Right lung (tissue), 5 donors: ENCODE measurements around the gene XPC. TPM values are rescaled to one million over a fixed set of nuclear protein-coding genes. Genes with fewer than 3 reads are reported as not detected.

Experiments
- DNase-seq, 2 donors: peaks; one replicate each; pipeline ENCODE4 v3.0.0-alpha.2; 2013
- polyA plus RNA-seq, 5 donors: library from polyadenylated mRNA; unstranded; fragments of 120-200 nt; gene quantifications; one replicate each; pipeline versions ENCODE4 v1.2.1 to v1.2.3, GENCODE V29; 2013; ENCODE audit warnings: inconsistent platforms in 1 of 5, low replicate concordance in 1 of 5; ENCODE audit not compliant: insufficient read length in 5 of 5, insufficient read depth in 1 of 5

Gene XPC
- polyA plus RNA-seq, 5 donors, result 35.7 to 49.5 (median 45.8) TPM

DNA sequence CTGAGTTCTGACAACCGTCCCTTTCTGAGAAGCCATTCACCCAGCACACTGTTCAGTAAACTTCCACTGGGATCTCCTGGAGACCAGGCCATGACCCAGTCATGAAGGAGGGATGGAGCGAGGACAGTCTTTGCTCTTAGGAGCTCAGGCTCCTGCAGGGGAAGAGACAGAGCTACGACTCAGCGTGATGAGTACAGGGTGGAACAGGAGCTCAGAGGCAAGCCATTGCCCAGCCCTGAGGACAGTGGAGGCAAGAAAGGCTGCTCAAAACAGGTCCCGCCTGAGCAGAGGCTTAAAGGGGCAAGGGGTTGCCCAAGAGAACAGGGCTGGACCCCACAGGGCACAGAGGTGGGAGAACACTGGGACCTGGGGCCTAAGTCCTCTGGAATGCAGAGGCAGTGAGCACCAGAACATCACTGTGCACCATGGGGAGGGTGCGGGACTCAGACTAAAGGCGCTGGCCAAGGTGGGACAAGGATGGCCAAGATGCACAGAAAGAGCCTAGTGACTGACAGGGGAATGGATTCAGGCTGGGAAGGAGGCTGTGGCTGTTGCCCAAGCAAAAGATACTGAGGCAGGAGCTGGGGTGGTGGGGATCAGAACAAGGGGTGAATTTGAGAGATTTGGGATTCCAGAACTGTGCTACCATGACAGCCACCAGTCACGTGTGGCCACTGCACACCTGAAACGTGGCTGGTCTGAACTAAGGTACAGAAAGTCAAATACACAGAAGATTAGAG lies 27.7 kb downstream of the XPC start:
- no peak for DNase-seq

DNA sequence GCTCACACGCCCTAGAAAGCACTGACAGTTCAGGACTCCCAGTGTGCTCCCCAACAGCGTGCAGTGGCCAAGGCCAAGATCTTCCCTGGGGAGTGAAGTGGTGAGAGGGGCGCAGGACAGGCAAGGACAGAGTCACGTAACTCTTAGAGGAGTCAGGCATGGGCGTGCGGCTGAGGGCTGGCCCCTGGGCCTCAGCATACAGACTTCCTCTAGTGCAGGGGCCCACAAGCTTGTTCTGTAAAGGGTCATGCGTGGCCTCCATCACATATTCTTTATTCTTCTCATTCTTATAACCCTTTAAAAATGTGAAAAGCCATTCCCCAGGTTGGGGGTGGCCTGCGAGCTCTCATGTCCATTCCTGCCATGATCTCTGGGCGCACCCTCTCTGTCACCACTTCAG lies 28.3 kb downstream of the XPC start:
- DNase-seq, result no peak

DNA sequence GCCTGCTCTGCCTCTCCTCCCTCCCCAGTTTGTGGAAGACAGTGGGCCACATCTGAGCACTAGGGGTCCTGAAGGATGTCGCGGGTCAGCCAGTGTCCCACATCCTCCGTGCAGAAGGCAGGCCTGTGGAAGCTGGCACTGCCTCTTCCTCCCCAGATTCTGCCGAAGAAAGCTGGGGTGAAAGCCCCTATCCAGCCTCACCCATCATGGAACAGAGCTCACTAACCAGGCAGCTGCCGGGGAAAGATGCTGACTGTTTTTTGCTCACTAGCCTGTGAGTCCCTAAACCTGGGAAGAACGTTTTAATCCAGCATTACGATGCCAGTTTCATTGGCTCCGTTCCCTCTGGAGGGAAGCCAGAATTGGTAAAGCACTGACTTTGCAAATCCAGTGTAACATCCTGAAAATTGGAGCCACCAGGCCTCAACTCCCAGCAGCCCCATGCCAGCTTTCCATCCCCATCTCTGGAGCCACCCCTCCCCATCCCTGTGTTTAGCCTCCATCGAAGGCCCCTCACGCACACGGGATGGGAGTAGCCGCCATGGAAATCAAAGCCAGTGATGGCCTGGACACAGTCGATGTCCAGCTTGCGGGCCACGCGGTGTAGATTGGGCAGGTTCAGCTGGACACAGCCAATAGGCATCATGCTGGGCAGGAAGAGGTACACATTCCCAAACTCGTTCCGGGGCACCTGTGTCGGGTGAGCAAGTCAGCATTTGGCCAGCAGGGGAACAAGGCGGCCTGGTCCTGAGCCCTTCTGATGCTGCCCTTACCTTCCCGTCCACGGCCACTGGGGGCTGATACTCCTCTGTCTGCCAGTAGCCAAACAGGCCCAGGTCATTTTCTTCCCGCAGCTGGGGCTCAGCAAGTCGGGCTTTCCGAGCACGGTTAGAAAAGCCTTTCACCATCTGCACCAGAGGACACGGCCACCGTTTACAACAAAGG lies 30.1 kb downstream of the XPC start:
- DNase-seq, result no peak

DNA sequence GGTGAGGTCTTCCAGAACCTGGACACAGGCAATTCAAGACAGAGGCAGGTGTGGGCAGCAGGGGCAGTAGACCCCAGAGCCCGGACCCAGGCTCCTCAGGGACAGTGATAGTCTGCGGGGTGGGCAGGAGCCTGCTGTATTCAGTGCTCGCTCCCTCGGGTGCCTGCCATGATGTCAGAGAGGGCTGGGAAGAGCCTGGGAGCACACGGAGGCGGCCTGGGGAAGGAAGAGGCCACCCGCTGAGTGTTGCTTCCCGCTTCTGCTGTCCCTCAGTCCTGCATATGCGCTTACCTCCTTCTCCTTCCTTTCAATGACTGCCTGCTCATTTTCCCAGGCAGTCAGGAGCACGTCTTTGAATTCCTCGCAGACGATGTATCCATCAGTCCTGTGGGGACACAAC lies 30.8 kb downstream of the XPC start:
- DNase-seq, result no peak

DNA sequence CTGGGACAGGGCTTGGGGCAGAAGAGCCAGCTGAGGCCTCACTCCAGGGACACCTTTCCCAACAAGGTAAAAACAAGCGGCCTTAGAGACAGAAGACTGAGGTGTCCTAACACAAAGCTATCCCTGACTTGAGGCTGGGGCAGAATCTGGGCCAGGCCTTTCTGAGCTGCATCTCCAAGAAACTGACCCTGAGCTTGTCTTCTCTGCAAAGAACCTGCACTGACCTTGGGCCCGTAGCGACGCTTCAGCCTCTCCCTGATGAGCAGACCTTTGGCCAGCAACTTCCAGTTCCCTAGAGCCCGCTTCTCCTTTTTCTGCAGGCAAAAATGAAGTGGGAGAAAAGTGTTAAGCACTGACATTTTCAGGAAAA lies 31.4 kb downstream of the XPC start:
- no peak for DNase-seq

DNA sequence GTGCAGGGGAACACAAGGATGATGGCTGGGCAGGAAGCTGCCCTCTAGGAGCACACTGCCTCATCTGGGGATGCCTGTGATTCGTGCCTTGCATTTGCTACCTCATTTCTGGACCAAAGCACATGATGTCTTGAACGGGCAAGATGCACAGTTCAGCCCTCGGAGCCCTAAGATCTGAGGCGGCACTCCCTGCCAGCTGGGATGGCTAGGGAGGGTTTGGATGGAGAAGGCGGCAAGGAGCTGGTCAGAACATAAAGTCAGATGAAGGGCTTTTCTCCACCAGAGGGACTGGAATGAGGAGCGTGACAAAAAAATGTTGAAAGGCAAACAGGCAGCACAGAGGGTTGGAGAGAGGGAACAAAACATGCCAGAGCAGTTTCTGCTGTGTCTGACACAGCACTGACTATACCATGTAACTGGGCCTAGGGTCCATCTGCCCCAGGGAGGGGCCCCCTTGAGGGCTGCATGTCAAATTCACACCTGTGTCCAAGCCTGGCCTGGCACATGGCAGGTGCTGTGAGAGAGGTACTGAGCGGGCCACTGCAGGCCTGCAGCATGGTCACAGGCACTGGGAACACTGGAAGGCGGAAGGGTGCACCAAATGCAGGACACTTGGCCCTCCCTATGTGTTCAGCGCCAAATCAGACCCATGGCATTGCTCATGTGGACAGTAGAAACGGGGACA lies 31.9 kb downstream of the XPC start:
- DNase-seq, result no peak

DNA sequence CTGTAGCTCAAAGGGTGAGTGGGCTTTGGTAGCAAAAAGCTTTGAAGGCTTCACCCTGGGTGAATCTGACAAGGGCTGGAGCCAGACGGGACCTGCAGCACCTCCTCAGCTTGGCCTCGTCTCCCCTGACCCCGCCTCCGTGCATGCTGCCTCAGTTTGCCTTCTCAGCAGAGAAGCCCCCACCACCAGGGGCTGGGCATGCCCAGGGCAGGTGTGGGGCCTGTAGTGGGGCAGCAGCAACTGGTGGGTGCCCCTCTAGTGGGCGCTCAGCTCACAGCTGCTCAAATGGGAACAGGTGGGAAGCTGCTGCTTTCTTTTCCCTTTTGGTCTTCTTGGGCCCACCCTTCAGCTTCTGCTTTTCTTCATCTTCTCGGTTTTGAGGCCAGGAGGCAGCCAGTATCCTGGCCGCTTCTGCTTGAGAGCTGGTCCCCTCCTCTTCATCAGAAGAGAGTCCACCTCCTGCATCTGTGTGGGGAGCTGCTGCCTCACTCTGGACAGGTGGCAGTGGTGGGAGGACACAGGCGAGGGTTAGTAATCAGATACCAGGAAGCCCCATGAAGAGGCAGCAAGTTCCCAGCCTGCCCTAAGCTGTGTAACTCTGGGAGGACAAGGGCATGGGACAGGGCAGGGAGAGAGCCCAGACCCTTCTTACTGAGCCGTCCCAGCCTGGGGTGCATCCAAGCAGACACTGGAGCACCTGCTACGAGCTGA lies 32.6 kb downstream of the XPC start:
- DNase-seq, result no peak

DNA sequence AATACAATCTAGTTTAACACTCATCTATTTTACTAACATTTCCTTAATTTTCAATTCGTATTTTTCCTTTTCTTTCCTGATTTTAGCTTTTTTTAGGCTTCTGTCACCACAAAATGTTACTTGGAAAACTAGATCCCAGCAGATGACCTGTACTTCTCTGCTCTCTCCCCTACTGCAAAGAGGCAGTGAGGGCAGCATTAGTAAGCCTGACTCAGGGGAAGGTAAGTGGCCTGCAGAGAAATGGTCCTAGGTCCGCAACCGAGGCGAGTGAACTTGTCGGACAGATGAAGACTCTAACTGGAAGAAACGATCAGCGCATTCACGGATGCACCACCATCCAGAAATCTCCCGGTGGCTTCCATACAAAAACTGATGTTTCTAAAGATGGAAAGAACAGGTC lies 33.2 kb downstream of the XPC start:
- DNase-seq, result no peak

DNA sequence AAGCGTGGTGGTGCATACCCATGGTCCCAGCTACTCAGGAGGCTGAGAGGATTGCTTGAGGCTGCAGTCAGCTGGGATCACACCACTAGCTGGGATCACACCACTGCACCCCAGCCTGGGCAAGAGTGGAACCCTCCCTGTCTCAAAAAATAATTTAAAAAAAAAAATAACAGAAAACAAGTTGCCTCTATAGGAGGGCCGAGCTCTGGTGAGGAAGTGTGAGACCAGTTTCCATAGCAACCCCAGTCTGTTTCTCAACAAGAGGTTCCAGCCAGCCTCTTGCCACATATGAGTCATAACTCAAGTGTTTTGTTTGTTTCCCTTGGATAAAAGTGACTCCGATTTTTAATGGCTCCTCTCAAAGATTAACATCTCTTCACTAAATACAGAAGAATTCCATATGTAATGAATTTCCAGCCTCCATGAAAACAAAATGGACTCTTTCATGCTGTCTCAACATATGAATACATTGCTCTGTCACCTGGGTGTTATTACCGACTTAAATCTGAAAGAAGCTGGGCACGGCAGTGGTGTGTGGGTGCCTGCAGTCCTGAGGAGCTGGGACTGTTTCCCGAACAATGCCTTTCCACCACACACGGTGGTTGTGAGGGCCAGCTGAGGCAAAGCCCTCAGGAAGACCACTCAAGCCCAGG lies 33.9 kb downstream of the XPC start:
- DNase-seq, result peak; percentile 90 to 95

DNA sequence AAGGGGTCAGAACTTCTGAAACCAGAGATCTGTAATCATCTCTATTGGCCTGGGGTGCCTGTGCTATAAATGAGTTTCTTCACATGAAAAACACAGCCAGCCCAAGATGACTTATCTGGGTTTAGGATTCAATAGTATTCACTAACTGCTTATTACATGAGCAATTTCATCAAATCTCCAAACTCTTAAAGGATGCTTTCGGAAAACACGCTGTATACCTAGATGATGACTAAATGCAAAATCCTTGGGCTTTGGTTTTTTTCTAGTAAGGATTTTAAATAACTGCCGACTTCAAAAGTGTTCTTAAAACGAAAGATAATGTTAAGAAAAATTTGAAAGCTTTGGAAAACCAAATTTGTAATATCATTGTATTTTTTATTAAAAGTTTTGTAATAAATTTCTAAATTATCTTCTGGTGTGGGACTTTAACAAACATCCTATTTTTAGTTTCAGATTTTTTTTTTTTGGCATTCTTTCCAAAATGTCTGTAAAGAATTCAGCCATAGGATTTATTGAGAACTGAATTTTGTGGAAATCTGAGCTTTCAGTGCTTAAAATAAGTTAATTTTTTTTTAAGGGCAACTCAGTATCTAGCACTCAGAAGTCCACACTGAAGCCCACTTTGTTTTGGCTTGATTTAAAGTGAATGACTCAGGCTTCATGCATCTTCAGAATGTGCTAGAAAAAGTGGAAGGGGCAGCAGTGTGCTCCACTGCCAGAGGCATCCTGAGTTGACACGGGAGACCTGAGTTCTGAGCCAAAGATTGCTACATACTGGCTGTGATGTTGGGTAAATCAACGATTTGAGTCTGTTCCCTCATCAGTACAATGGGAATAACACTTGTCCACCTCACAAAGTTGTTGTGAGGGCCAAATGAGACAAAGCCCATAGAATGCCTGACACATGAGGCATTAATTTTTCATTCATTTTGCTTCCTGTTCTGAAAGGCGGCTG lies 34.9 kb downstream of the XPC start:
- DNase-seq, result peak; percentile 64 to 75

DNA sequence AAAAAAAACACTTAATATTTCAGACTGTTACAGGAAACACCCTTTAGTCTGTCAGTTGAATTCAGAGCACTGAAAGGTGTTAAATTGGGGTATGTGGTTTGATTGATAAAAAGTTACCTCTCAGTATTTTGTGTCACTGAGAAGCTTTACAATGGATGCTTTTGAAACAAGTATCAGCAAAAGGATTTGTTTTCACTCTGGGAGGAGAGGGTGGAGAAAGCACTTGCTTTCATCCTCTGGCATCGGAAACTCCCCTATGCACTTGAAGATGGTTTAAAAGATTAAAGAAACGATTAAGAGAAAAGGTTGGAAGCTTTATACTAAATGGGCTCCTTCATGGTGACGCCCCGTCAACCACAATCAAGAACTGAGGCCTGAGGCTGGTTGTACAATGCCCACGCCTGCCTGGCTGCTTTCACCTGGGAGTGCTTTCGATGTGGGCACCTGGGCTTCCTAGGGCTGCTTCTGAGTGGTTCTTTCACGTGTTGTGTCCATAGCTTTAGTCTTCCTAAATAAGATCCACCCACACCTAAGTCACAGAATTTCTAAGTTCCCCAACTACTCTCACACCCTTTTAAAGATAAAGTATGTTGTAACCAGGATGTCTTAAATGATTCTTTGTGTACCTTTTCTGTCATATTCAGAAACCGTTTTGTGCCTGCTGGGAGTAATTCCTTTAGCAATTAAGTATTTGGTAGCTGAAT lies 35.7 kb downstream of the XPC start:
- no peak for DNase-seq

DNA sequence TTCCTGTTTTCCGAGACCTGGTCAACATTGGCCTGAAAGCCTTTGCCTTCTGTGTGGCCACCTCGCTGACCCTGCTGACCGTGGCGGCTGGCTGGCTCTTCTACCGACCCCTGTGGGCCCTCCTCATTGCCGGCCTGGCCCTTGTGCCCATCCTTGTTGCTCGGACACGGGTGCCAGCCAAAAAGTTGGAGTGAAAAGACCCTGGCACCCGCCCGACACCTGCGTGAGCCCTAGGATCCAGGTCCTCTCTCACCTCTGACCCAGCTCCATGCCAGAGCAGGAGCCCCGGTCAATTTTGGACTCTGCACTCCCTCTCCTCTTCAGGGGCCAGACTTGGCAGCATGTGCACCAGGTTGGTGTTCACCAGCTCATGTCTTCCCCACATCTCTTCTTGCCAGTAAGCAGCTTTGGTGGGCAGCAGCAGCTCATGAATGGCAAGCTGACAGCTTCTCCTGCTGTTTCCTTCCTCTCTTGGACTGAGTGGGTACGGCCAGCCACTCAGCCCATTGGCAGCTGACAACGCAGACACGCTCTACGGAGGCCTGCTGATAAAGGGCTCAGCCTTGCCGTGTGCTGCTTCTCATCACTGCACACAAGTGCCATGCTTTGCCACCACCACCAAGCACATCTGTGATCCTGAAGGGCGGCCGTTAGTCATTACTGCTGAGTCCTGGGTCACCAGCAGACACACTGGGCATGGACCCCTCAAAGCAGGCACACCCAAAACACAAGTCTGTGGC lies 36.6 kb downstream of the XPC start:
- DNase-seq, result no peak

DNA sequence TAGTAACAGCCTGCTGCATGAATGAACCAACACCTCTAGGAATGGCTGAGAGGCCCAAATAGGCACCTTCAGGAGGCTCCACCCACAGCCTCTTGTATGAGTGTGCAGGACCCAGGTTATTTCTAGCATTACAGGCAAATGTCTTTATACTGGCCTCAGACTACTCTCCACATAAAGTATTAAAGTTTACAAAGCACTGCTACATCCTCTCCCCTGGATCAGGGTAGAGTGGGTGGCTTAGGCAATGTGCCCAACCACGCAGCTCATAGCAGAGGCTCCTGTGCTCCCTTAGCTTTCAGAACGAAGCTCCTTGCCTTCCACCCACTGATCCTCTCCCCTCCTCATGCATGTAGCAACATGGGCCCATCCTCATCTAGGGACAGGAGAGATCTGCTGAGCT lies 37.3 kb downstream of the XPC start:
- no peak for DNase-seq

DNA sequence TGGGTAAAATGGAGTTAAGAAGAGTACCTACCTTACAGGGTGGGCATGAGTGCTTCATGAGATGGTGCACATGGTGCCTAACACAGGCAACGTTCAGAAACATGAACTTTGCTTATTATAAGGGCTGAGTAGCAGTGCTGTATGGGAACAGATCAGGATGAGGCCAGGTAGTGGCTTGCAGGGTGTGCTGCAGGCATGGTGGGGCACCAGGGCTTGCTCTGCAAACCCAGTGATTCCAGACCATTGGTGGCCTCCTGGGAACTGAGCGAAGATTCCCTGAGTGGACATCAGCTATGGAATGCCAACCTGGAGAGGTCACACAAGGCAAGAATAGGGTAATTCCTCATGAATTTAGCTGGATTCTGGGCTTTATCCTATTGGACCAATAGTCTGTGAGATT lies 37.7 kb downstream of the XPC start:
- DNase-seq, result no peak

DNA sequence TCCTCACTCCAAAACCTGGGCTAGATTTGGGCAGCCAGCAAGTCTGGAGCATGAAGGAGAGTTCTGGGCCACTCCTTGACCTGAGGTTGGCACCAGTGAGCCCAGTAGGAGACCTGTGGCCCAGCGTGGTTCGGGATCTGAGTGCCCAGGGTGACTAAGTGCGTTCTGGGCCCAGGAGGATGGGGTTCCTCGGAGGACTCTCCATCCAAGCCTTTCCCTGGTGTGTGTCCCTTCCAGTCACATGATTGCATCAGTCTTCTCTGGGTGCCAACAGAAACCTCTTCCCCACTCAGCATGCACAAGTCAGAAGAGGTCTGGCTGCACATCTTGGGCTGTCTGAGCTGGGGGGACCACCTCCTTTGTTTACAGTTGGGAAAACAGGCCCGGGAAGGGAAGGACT lies 38.6 kb downstream of the XPC start:
- DNase-seq, result no peak

DNA sequence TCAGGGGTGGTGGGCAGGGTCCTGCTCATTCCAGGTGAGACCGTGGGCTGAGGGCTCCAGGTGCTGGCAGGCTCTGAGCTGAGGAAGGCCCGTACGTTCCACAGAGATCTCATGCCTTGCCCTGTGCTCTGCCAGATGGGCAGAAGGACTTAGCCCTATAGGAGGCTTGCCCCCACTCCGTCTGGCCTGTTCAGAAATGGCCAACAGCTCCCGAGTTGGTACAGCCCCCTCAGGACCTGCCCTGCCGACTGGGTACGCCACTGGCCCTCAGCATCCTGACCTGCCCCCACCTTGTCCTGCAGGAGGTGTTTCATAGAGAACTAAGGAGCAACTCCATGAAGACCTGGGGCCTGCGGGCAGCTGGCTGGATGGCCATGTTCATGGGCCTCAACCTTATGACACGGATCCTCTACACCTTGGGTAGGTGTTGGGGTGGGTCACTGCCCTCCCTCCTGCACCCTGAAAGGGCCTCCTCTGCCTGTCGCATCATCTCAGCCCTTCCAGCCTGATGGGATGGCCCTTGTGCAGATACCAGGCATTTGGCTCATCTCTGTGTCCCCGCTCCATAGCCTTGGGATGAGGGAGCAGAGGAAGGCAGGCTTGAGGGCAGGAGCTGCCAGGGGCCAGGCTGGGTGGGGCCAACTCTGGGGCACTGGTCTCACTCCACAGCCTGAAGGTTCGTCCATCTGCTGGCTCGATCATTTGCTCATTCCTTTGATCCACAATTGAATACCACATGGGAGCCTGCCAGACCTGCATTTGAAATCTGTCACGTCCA lies 39.3 kb downstream of the XPC start:
- no peak for DNase-seq

DNA sequence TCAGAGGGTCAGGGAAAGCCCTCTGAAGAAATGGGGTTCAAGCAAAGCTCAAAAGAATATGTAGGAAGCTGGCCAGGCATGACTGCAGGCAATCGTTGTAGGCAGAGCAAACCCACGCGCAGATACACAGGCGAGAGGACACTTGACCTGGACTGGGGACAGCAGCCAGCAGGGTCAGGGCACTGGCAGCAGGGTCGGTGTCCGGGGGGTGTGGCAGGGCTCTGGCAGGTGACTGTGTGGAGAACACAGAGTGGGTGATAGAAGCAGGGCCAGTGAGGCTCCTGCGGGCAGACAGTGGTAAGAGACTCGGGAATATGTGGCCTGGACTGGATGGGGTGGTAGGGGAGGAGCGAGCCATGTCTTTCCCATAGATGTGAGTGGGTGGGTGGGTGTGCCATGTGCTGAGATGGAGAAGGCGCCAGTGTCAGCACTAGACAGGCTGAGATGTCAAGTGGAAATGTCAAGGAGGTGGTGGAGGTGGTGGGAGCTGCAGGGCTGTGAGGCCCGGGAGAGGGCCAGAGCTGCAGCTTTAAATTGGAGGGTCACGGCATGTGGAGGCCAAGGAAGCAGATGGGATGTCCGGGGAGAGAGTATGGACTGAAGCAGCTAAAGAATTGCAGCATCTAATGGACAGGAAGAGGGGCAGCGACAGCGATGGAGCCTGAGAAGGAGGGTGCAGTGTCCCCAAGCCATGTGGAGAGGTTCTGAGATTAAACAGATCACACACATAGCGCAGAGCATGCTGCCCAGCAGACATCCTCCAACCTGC lies 40.1 kb downstream of the XPC start:
- no peak for DNase-seq
